Adrenal gland (tissue), 5 donors: ENCODE data around the gene HPCAL4.

Source experiments
- CTCF ChIP-seq, 6 experiments: fragments of 450-650 bp in 4 of 6; fragments of 200-600 bp in 2 of 6; sonication (generic) in 1 of 6; IDR thresholded peaks; 1 replicate in 5 of 6; 2 replicates in 1 of 6; pipeline versions ENCODE4 v1.5.1 to v1.8.0; 2016 to 2021; ENCODE audit warnings: antibody characterized with exemption in 6 of 6, mild to moderate bottlenecking in 2 of 6, moderate library complexity in 1 of 6
- POLR2A ChIP-seq, 2 donors: fragments of 450-650 bp; IDR thresholded peaks; one replicate each; pipeline ENCODE4 v1.6.1; 2017; ENCODE audit warnings: antibody characterized with exemption in 2 of 2, mild to moderate bottlenecking in 2 of 2, moderate library complexity in 1 of 2
- donor health status: DM: no; HTN: no; CAD: no.

DNA sequence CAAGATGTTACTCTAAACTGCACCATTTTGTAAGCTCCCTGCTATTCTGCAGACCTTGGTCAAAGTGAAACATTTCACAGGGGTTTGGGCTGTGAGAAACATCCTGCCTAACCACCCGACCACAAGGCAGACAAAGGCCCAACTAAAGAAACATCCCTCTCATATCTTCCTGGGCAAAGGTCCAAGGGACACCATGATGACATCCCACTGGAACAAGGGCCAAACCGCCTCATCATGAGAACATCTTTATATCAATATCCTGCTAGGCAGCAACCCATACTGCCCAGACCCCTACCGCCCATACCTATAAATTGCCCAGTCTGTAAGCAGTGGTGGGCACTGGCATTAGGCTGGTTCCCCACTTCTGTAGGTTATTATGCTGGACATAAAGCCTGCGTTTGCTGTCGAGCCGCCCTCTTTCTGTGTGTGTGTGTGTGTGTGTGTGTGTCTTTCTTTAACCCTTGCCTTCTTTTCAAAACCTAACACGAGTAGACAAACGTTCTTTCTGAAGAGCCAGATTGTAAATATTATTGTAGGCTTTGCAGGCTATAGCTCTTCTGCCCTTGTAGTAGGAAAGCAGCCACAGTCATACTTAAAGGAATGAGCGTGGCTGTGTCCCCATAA is 46.4 kb upstream of the HPCAL4 start:
- no peak for TF ChIP-seq POLR2A (IDR thresholded peaks at IDR 0.05)
- no peak for TF ChIP-seq CTCF (IDR thresholded peaks at IDR 0.05)
